AG10803 (cell line): ENCODE measurements around the gene PIK3R6.

Source experiments
- DNase-seq: peaks from one replicate; pipeline ENCODE4 v3.0.0; 2010; ENCODE audit warnings: low read depth
- H3K4me3 ChIP-seq: 2 replicates; pipeline ENCODE4 v1.5.1; 2011; ENCODE audit warnings: mild to moderate bottlenecking, low read length, control low read depth
- TF ChIP-seq, protein P1 (sequence below): conservative IDR thresholded peaks from 2 replicates; pipeline ENCODE4 v1.5.1; 2011; ENCODE audit warnings: mild to moderate bottlenecking, low read length, control low read depth, inconsistent platforms

Gene PIK3R6

GRCh38 chr17:8847891-8848290 is 19.6 kb downstream of the PIK3R6 start:
- no peak overlapping the region for H3K4me3 ChIP-seq
- TF ChIP-seq, protein P1, sequence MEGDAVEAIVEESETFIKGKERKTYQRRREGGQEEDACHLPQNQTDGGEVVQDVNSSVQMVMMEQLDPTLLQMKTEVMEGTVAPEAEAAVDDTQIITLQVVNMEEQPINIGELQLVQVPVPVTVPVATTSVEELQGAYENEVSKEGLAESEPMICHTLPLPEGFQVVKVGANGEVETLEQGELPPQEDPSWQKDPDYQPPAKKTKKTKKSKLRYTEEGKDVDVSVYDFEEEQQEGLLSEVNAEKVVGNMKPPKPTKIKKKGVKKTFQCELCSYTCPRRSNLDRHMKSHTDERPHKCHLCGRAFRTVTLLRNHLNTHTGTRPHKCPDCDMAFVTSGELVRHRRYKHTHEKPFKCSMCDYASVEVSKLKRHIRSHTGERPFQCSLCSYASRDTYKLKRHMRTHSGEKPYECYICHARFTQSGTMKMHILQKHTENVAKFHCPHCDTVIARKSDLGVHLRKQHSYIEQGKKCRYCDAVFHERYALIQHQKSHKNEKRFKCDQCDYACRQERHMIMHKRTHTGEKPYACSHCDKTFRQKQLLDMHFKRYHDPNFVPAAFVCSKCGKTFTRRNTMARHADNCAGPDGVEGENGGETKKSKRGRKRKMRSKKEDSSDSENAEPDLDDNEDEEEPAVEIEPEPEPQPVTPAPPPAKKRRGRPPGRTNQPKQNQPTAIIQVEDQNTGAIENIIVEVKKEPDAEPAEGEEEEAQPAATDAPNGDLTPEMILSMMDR: no peak
- DNase-seq: no peak

GRCh38 chr17:8846768-8847211 is 20.7 kb downstream of the PIK3R6 start:
- peak; percentile 45 for DNase-seq
- TF ChIP-seq, protein P1: no peak
- H3K4me3 ChIP-seq: no peak overlapping the region

DNA sequence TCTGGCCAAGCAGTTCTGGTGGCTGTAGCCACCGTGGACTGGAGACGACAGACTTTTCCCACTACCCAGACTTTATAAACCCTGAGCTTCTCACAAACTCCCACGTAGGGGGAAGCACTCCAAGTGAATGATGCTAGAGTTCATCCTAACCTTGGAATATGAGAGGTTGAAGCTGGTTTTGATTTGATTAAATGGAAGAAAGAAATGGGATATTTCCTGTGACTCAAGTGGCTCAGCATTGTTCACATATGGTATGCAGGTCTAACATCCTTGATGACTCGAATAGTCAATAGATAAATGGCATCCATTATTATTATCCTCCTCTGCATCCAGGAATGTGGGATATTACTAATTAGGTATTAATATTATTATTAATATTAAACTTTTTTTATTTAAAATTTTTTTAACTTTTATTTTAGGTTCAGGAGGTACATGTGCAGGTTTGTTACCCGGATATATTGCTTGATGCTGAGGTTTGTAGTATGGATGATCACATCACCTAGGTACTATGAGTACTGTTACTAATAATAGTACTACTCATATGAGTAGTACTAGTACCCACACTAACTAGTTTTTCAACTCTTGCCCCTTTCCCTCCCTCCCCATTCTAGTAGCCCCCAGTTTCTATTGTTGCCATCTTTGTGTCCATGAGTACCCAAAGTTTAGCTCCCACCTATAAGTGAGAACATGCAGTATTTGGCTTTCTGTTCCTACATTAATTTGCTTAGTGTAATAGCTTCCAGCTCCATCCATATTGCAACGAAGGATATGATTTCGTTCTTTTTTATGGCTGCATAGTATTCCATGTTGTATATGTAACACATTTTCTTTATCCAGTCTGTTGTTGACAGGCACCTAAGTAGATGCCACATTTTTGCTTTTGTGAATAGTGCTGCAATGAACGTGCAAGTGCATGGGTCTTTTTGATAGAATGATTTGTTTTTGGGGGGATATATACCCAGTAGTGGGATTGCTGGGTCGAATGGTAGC is 22.9 kb downstream of the PIK3R6 start:
- H3K4me3 ChIP-seq: no peak overlapping the region
- peak; percentile 9 for DNase-seq

GRCh38 chr17:8843344-8843743 is 24.1 kb downstream of the PIK3R6 start:
- TF ChIP-seq, protein P1: no peak
- H3K4me3 ChIP-seq: no peak overlapping the region
- no peak for DNase-seq

More for the DNA sequence above, 22.9 kb downstream of the PIK3R6 start:
- TF ChIP-seq, protein P1: no peak

- TF ChIP-seq, protein P1: no peak
- H3K4me3 ChIP-seq: no peak overlapping the region
These were observed 25.6 kb downstream of the PIK3R6 start for GRCh38 chr17:8841844-8842243.

DNA sequence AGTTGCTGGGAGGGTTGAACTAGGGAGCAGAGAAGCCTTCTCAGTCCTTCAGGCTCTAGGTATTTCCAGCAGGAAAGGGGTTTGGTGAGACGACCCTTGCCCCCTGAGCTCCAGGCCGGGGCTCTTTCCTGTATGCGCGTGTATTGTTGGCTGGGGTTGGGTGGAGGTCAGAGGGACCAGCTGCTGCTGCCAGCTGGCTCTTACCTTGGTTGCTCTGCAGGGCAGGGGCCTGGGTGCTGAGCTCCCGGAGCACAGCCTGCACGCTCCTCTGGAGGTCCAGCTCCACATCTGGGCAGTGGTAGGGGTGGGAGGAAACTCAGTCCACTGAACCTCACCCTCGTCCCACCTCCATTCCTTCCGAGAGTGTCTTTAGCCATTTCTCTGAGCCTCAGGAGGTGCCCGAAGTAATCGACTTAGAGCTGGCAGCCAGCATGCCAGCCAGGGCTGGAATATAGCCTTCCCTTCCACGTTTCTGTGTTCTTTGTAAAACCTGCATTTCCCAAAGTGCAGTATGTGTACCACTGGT is 28.0 kb downstream of the PIK3R6 start:
- DNase-seq: no peak
- H3K4me3 ChIP-seq: no peak overlapping the region
- TF ChIP-seq, protein P1: no peak

More at GRCh38 chr17:8841844-8842243, 25.6 kb downstream of the PIK3R6 start:
- no peak for DNase-seq

GRCh38 chr17:8838551-8839095 is 28.9 kb downstream of the PIK3R6 start:
- H3K4me3 ChIP-seq: no peak overlapping the region
- TF ChIP-seq, protein P1: no peak
- DNase-seq: no peak
